Caco-2 (cell line): Measurements from ENCODE around the gene IRX1. TPM values are rescaled to one million over a fixed set of nuclear protein-coding genes. Genes with fewer than 3 reads are reported as not detected.

ENCODE experiments used
- BruUV-seq: library from RNA; stranded (reverse); fragments of 400-500 nt; replicated peaks from 2 replicates; lab custom pipeline; 2021; lab: Mats Ljungman, UMichigan
- CTCF ChIA-PET: fragments of 300-600 bp; sonication (Branson Sonifier 250); formaldehyde crosslinking; loops from one replicate; lab custom pipeline; 2022; ENCODE audit warnings: antibody characterized with exemption; lab: Charles Lee
- POLR2A ChIA-PET: fragments of 300-600 bp; sonication (Branson Sonifier 250); formaldehyde crosslinking; loops from one replicate; lab custom pipeline; 2022; ENCODE audit warnings: antibody characterized with exemption; lab: Charles Lee
- DNase-seq, 2 experiments: peaks; one replicate each; pipeline versions ENCODE4 v3.0.0 to v3.0.0-alpha.2; 2020 to 2022
- H3K27me3 ChIP-seq: replicated peaks from 2 replicates; pipeline ENCODE4 v1.6.0; 2011; ENCODE audit warnings: low read length; ENCODE audit not compliant: control insufficient read depth, insufficient read depth
- H3K36me3 ChIP-seq: 2 replicates; pipeline ENCODE4 v1.5.1; 2011; ENCODE audit warnings: low read length; ENCODE audit not compliant: control insufficient read depth, insufficient read depth
- H3K4me1 ChIP-seq: fragments of 250-450 bp; sonication (Bioruptor Pico); 2 replicates; pipeline ENCODE4 v1.5.1; 2020; ENCODE audit warnings: mild to moderate bottlenecking
- H3K4me3 ChIP-seq: 2 replicates; pipeline ENCODE4 v1.5.1; 2011; ENCODE audit warnings: low read depth, mild to moderate bottlenecking, control low read depth, low read length
- H3K9me3 ChIP-seq: fragments of 250-450 bp; sonication (Bioruptor Pico); 2 replicates; pipeline ENCODE4 v1.5.1; 2020; ENCODE audit warnings: mild to moderate bottlenecking, moderate library complexity
- H3K27ac Mint-ChIP-seq: one replicate; pipeline ENCODE4 v1.8.0; 2022; ENCODE audit warnings: mixed read lengths; ENCODE audit not compliant: unreplicated experiment
- H3K27me3 Mint-ChIP-seq: one replicate; pipeline ENCODE4 v1.8.0; 2022; ENCODE audit warnings: mixed read lengths; ENCODE audit not compliant: insufficient read depth, unreplicated experiment
- H3K36me3 Mint-ChIP-seq: one replicate; pipeline ENCODE4 v1.8.0; 2022; ENCODE audit warnings: mild to moderate bottlenecking, mixed read lengths; ENCODE audit not compliant: insufficient read depth, unreplicated experiment
- H3K4me1 Mint-ChIP-seq: one replicate; pipeline ENCODE4 v1.8.0; 2022; ENCODE audit warnings: low read depth, mixed read lengths; ENCODE audit not compliant: unreplicated experiment
- H3K4me3 Mint-ChIP-seq: one replicate; pipeline ENCODE4 v1.8.0; 2022; ENCODE audit warnings: mild to moderate bottlenecking, moderate library complexity, mixed read lengths; ENCODE audit not compliant: unreplicated experiment
- H3K9me3 Mint-ChIP-seq: one replicate; pipeline ENCODE4 v1.8.0; 2022; ENCODE audit warnings: mixed read lengths; ENCODE audit not compliant: unreplicated experiment
- CTCF ChIP-seq, 2 experiments: fragments of 200-600 bp in 1 of 2; IDR thresholded peaks; 1 replicate in 1 of 2; 2 replicates in 1 of 2; pipeline versions ENCODE4 v1.5.1 to v1.8.0; 2011 to 2022; ENCODE audit warnings: antibody characterized with exemption in 1 of 2, control low read depth in 1 of 2, inconsistent platforms in 1 of 2, low read depth in 1 of 2, low read length in 1 of 2, mild to moderate bottlenecking in 1 of 2, moderate library complexity in 1 of 2; ENCODE audit not compliant: insufficient read depth in 1 of 2, severe bottlenecking in 1 of 2, unreplicated experiment in 1 of 2
- intact Hi-C: fragments of 100-400 bp; cut with micrococcal nuclease; formaldehyde crosslinking; loops from one replicate; pipeline ENCODE4 v1.10.0; 2022; ENCODE audit not compliant: unreplicated experiment
- total RNA-seq: library from RNA; stranded (reverse); gene quantifications from 2 replicates; pipeline ENCODE4 v1.2.3, GENCODE V29; 2022

Gene IRX1
- total RNA-seq, 1 experiment from 2014 or later, result not detected

GRCh38 chr5:3564827-3565518, 30.7 kb upstream of the IRX1 start:
- Mint-ChIP-seq H3K27ac (no peak overlapping the region), H3K4me3 (no peak overlapping the region), H3K27me3 (peaks cover 12% of the 10 kb centered on the region), H3K4me1 (no peaks in the 10 kb centered on the region), H3K36me3 (no peaks in the 10 kb centered on the region), H3K9me3 (peaks cover 26% of the 10 kb centered on the region)
- no peak for TF ChIP-seq CTCF (IDR thresholded peaks at IDR 0.05; ENCODE audit: insufficient read depth in 1 of 2, low read depth in 1 of 2, low read length in 1 of 2, severe bottlenecking in 1 of 2, unreplicated experiment in 1 of 2)
- POLR2A ChIA-PET, result no interaction called here
- Histone ChIP-seq H3K4me1 (no peaks in the 10 kb centered on the region), H3K36me3 (no peaks in the 10 kb centered on the region), H3K4me3 (no peak overlapping the region), H3K27me3 (no peaks in the 10 kb centered on the region), H3K9me3 (no peaks in the 10 kb centered on the region)
- DNase-seq, result no peak
- CTCF ChIA-PET, result no interaction called here
- intact Hi-C loops, result no loop called here
- no TSS peak for BruUV-seq

DNA sequence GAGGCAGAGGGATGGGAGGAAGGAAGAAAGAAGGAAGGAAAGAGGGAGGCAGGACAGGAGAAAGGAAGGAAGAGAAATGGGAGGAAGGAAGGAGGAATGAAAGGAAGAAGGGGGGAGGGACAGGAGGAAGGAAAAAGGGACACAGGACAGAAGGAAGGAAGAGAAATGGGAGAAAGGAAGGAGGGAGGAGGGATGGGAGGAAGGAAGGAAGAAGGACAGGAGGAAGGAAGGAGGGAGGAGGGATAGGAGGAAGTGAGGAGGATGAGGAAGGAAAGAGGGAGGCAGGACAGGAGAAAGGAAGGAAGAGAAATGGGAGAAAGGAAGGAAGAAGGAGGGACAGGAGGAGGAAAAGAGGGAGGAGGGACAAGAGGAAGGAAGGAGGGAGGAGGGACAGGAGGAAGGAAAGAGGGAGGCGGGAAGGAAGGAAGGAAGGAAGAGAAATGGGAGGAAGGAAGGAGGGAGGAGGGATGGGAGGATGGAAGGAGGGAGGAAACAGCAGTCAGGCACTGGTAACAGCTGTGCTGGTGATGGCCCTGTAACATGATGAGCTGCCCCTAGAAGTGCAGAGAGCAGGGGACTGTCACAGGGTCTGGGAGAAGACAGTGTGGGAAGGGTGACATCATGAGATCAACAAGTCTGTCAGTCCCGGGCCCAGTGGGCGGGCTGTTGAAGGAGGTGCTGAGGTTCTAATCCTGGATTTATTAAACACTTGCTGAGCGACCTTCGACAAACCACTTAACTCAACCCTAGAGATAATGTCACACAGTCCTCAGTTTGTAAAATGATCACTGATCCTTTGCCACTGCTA, 10.7 kb upstream of the IRX1 start:
- Histone ChIP-seq H3K9me3 (no peaks in the 10 kb centered on the region), H3K4me1 (no peaks in the 10 kb centered on the region), H3K27me3 (no peaks in the 10 kb centered on the region), H3K4me3 (no peak overlapping the region), H3K36me3 (no peaks in the 10 kb centered on the region)
- Mint-ChIP-seq H3K27me3 (peaks cover 17% of the 10 kb centered on the region), H3K9me3 (peaks cover 7% of the 10 kb centered on the region), H3K4me3 (no peak overlapping the region), H3K4me1 (no peaks in the 10 kb centered on the region), H3K36me3 (no peaks in the 10 kb centered on the region), H3K27ac (no peak overlapping the region)
- no TSS peak for BruUV-seq
- CTCF ChIA-PET, result interaction anchor here (0.7 kb wide), 1 partner anchor 41 kb away, joined by 8 read pairs; no protein-coding TSS in a partner anchor
- DNase-seq, result no peak
- intact Hi-C loops, result no loop called here
- POLR2A ChIA-PET, result no interaction called here
- TF ChIP-seq CTCF (IDR thresholded peaks at IDR 0.05; ENCODE audit: insufficient read depth in 1 of 2, low read depth in 1 of 2, low read length in 1 of 2, severe bottlenecking in 1 of 2, unreplicated experiment in 1 of 2), result no peak

- intact Hi-C loops, result no loop called here
- no peak overlapping the region for H3K27ac Mint-ChIP-seq
- ChIA-PET POLR2A (no interaction called here), CTCF (no interaction called here)
- H3K9me3 ChIP-seq, result no peaks in the 10 kb centered on the region
- peaks cover 6% of the 10 kb centered on the region for H3K36me3 Mint-ChIP-seq
- no peak overlapping the region for H3K4me3 Mint-ChIP-seq
- no peak for DNase-seq
- BruUV-seq, result no TSS peak
- H3K27me3 ChIP-seq, result no peaks in the 10 kb centered on the region
- H3K36me3 ChIP-seq, result no peaks in the 10 kb centered on the region
- H3K9me3 Mint-ChIP-seq, result peaks cover 9% of the 10 kb centered on the region
- H3K27me3 Mint-ChIP-seq, result no peaks in the 10 kb centered on the region
- no peak for TF ChIP-seq CTCF (IDR thresholded peaks at IDR 0.05; ENCODE audit: insufficient read depth in 1 of 2, low read depth in 1 of 2, low read length in 1 of 2, severe bottlenecking in 1 of 2, unreplicated experiment in 1 of 2)
- H3K4me1 ChIP-seq, result no peaks in the 10 kb centered on the region
- no peak overlapping the region for H3K4me3 ChIP-seq
- H3K4me1 Mint-ChIP-seq, result no peaks in the 10 kb centered on the region
Observed at GRCh38 chr5:3590161-3590966, 5.3 kb upstream of the IRX1 start.
